Neuronal stem cell (in vitro differentiated cells): ENCODE measurements around the gene TDRD5.
A peak's percentile ranks its signal among the peaks of the same experiment; 100 is the strongest.

Experiments used
- DNase-seq: peaks from one replicate; pipeline ENCODE4 v3.0.0-alpha.2; 2013; ENCODE audit warnings: low spot score
- H2AFZ ChIP-seq: one replicate; pipeline ENCODE4 v1.6.1; 2013; ENCODE audit warnings: mild to moderate bottlenecking, low read length, inconsistent platforms
- H2AK5ac ChIP-seq: 2 replicates; pipeline ENCODE4 v1.6.1; 2013; ENCODE audit warnings: low read depth, mild to moderate bottlenecking, inconsistent platforms, low read length, moderate library complexity, mixed read lengths
- H2BK120ac ChIP-seq: 2 replicates; pipeline ENCODE4 v1.6.1; 2013; ENCODE audit warnings: low read depth, mild to moderate bottlenecking, inconsistent platforms, low read length, moderate library complexity, mixed read lengths
- H2BK12ac ChIP-seq: one replicate; pipeline ENCODE4 v1.6.1; 2013; ENCODE audit warnings: low read length, inconsistent platforms
- H2BK15ac ChIP-seq: 2 replicates; pipeline ENCODE4 v1.6.1; 2013; ENCODE audit warnings: mild to moderate bottlenecking, low read length, inconsistent platforms, mixed read lengths
- H2BK5ac ChIP-seq: one replicate; pipeline ENCODE4 v1.6.1; 2013; ENCODE audit warnings: inconsistent platforms, mild to moderate bottlenecking, low read length, moderate library complexity
- H3K14ac ChIP-seq: one replicate; pipeline ENCODE4 v1.6.1; 2013; ENCODE audit warnings: low read length, inconsistent platforms
- H3K18ac ChIP-seq: 2 replicates; pipeline ENCODE4 v1.6.1; 2013; ENCODE audit warnings: low read length, inconsistent platforms
- H3K23ac ChIP-seq: 2 replicates; pipeline ENCODE4 v1.6.1; 2013; ENCODE audit warnings: low read depth, mild to moderate bottlenecking, mixed read lengths, low read length, inconsistent platforms; ENCODE audit not compliant: poor library complexity
- H3K27ac ChIP-seq: replicated peaks from 3 replicates; pipeline ENCODE4 v1.5.1; 2013; ENCODE audit warnings: low read length, inconsistent platforms
- H3K27me3 ChIP-seq, 3 experiments: 2 replicates each; pipeline ENCODE4 v1.6.1; 2013; ENCODE audit warnings: low read length in 3 of 3, mild to moderate bottlenecking in 2 of 3, inconsistent platforms in 1 of 3, low read depth in 1 of 3, mixed read lengths in 1 of 3, moderate library complexity in 1 of 3; ENCODE audit not compliant: control insufficient read depth in 3 of 3, insufficient read depth in 3 of 3
- H3K36me3 ChIP-seq, 2 donors: replicated peaks in 1 of 2; 2 replicates each; pipeline ENCODE4 v1.6.1; 2013; ENCODE audit warnings: low read length in 2 of 2; ENCODE audit not compliant: control insufficient read depth in 2 of 2, insufficient read depth in 2 of 2
- H3K4ac ChIP-seq: 2 replicates; pipeline ENCODE4 v1.6.1; 2013; ENCODE audit warnings: inconsistent platforms, mild to moderate bottlenecking, low read length, moderate library complexity
- H3K4me1 ChIP-seq, 2 donors: 1 replicate in 1 of 2; 2 replicates in 1 of 2; pipeline ENCODE4 v1.6.1; 2013; ENCODE audit warnings: low read length in 2 of 2, low read depth in 1 of 2; ENCODE audit not compliant: control insufficient read depth in 2 of 2, insufficient read depth in 1 of 2
- H3K4me2 ChIP-seq: one replicate; pipeline ENCODE4 v1.6.1; 2013; ENCODE audit warnings: mild to moderate bottlenecking, low read length, inconsistent platforms; ENCODE audit not compliant: insufficient read depth, poor library complexity, severe bottlenecking
- H3K4me3 ChIP-seq, 2 donors: 2 replicates each; pipeline ENCODE4 v1.5.1; 2013; ENCODE audit warnings: low read length in 2 of 2, mild to moderate bottlenecking in 2 of 2, inconsistent platforms in 1 of 2, moderate library complexity in 1 of 2
- H3K79me1 ChIP-seq: one replicate; pipeline ENCODE4 v1.6.1; 2013; ENCODE audit warnings: low read depth, mild to moderate bottlenecking, inconsistent platforms, low read length, moderate library complexity
- H3K9ac ChIP-seq: one replicate; pipeline ENCODE4 v1.6.1; 2013; ENCODE audit warnings: mild to moderate bottlenecking, low read depth, low read length, inconsistent platforms; ENCODE audit not compliant: poor library complexity
- H3K9me3 ChIP-seq, 2 donors: replicated peaks in 1 of 2; 2 replicates each; pipeline versions ENCODE3 to v1.6.1; 2013; ENCODE audit warnings: low read length in 2 of 2, mild to moderate bottlenecking in 2 of 2, inconsistent platforms in 1 of 2, low read depth in 1 of 2, mixed read lengths in 1 of 2, moderate library complexity in 1 of 2; ENCODE audit not compliant: control insufficient read depth in 2 of 2, insufficient read depth in 1 of 2
- H4K8ac ChIP-seq: one replicate; pipeline ENCODE4 v1.6.1; 2013; ENCODE audit warnings: low read depth, mild to moderate bottlenecking, inconsistent platforms, low read length, moderate library complexity
- H4K91ac ChIP-seq: one replicate; pipeline ENCODE4 v1.6.1; 2013; ENCODE audit warnings: low read length, low read depth, mild to moderate bottlenecking, inconsistent platforms; ENCODE audit not compliant: poor library complexity
- WGBS, 2 donors: extraction: QIAGEN DNeasy Blood & Tissue Kit; methylation state at CpG; one replicate each; pipeline ENCODE4 v1.1.7; 2013; ENCODE audit warnings: missing lambda C conversion rate in 2 of 2, mixed read lengths in 1 of 2; ENCODE audit not compliant: insufficient read length in 2 of 2, insufficient replicate concordance in 1 of 2; ENCODE audit errors: extremely low coverage in 2 of 2; 5-methylcytosine and 5-hydroxymethylcytosine counted together

The TDRD5 gene

DNA sequence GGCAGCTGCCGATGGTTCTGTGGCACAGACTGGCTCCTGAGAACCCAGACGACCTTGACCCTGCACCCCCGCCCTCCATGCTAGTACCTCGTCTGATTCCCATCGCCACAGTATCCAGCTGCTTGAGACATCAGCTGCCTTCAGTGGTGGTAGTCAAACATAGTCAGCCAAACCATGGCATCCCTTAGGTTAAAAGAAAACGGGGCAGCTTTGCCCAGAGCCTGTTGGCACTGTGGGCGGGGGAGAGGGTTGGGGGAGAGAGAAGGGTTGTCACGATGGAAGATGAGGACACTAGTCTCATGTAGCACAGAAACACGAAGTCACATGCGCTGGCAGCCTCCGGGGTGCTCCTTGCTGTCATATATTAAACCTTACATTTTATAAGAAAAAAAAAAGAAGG lies 961 bp upstream of the TDRD5 start:
- Histone ChIP-seq H2BK5ac (no peak overlapping the region), H3K36me3 (no peaks in the 10 kb centered on the region), H2AK5ac (no peak overlapping the region), H2BK120ac (no peak overlapping the region), H2AFZ (no peak overlapping the region), H3K23ac (no peak overlapping the region), H2BK12ac (no peak overlapping the region), H3K4ac (no peak overlapping the region), H3K18ac (no peak overlapping the region), H2BK15ac (no peak overlapping the region), H4K8ac (no peak overlapping the region), H4K91ac (no peak overlapping the region), H3K27me3 (peaks cover 0 to 16% (median 15%) of the 10 kb centered on the region in 3 experiments), H3K14ac (no peak overlapping the region), H3K9me3 (no peaks in the 10 kb centered on the region), H3K27ac (no peak overlapping the region), H3K79me1 (no peaks in the 10 kb centered on the region), H3K4me2 (no peak overlapping the region), H3K4me3 (no peak overlapping the region), H3K9ac (no peak overlapping the region), H3K4me1 (no peaks in the 10 kb centered on the region)
- DNase-seq, result no peak
- no CpG with 5 or more reads among the region's 11 CpGs for WGBS, 2 donors

DNA sequence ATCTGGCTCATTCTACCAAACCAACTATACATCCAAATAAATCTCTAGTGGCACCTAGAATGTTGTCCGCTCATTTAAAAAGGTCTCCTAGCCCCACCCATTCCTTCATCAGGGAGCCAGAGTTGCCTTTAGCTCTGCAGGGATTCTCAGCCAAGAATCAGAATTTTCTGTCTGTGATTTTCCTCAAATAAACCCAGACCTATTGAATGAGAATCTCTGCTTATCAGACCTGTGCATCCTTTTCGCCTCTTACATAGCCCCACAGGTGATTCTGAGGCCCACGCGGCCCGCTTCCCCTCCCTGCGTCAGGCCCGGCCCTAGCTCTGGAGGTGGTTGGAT lies 410 bp upstream of the TDRD5 start:
- H3K14ac ChIP-seq, result no peak overlapping the region
- no CpG with 5 or more reads among the region's 7 CpGs for WGBS, 2 donors
- H3K4ac ChIP-seq, result no peak overlapping the region
- no peak overlapping the region for H2BK15ac ChIP-seq
- no peak overlapping the region for H4K8ac ChIP-seq
- H3K4me1 ChIP-seq, result no peaks in the 10 kb centered on the region
- H2BK12ac ChIP-seq, result no peak overlapping the region
- peak overlapping the region; percentile 63 for H3K9ac ChIP-seq
- H3K4me3 ChIP-seq, result no peak overlapping the region
- peak overlapping the region; percentile 37 for H3K23ac ChIP-seq
- no peaks in the 10 kb centered on the region for H3K36me3 ChIP-seq
- no peaks in the 10 kb centered on the region for H3K79me1 ChIP-seq
- H2BK120ac ChIP-seq, result no peak overlapping the region
- no peak overlapping the region for H2AK5ac ChIP-seq
- peaks cover 0 to 16% (median 10%) of the 10 kb centered on the region in 3 experiments for H3K27me3 ChIP-seq
- H2BK5ac ChIP-seq, result no peak overlapping the region
- no peak for DNase-seq
- no peak overlapping the region for H3K4me2 ChIP-seq
- no peak overlapping the region for H4K91ac ChIP-seq
- no peaks in the 10 kb centered on the region for H3K9me3 ChIP-seq
- H2AFZ ChIP-seq, result no peak overlapping the region
- peak overlapping the region; percentile 65 for H3K18ac ChIP-seq
- H3K27ac ChIP-seq, result no peak overlapping the region

DNA sequence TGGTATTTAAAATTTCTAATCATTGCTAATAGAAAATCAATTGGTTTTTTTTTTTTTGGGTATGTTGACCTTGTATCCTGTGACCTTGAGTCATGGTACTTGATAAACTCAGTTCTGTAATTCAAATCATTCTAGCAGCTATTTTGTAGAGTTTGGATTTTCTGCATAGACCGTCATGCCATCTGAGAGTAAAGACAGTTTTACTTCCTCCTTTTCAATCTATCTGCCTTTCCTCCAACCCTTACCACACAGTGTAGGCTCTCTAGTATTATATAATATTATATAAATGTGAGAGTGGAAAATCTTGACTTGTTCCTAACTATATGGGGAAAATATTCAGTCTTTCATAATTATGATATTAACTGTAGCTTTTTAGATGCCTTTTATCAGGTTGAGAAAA lies 7.0 kb downstream of the TDRD5 start:
- Histone ChIP-seq H2BK12ac (no peak overlapping the region), H3K14ac (no peak overlapping the region), H2AK5ac (no peak overlapping the region), H4K8ac (no peak overlapping the region), H2BK5ac (no peak overlapping the region), H3K4me1 (no peaks in the 10 kb centered on the region), H3K18ac (no peak overlapping the region), H3K9me3 (no peaks in the 10 kb centered on the region), H2AFZ (no peak overlapping the region), H4K91ac (no peak overlapping the region), H3K4ac (no peak overlapping the region), H2BK15ac (no peak overlapping the region), H3K4me2 (no peak overlapping the region), H3K23ac (no peak overlapping the region), H3K36me3 (no peaks in the 10 kb centered on the region), H3K79me1 (no peaks in the 10 kb centered on the region), H3K9ac (no peak overlapping the region), H3K27ac (no peak overlapping the region), H3K4me3 (no peak overlapping the region), H3K27me3 (no peaks in the 10 kb centered on the region), H2BK120ac (no peak overlapping the region)
- no CpG with 5 or more reads among the region's 1 CpG for WGBS, 2 donors
- no peak for DNase-seq

DNA sequence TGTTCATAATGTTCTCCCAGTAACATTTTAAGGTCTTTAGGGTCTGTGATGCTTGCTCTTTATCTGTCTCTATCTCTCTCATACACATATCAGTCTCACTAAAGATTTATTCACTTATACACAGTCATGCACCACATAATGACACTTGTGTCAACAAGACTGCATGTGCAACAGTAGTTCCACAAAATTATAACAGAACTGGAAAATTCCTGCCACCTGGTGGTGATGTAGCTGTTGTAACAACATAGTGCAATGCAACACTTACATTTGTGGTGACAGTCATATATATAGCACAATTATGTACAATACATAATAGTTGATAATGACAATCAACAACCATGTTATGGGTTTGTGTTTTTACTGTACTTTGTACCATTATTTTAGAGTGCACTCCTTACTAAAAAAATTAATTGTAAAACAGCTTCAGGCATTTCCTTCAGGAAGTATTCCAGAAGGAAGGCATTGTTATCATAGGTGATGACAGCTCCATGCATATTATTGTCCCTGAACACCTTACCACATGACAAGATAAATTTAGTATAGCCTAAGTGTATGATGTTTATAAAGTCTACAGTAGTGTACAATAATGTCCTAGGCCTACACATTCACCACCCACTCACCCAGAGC lies 8.1 kb downstream of the TDRD5 start:
- DNase-seq, result no peak

More for the DNA sequence above, 8.1 kb downstream of the TDRD5 start:
- no peaks in the 10 kb centered on the region for H3K27me3 ChIP-seq
- H4K91ac ChIP-seq, result no peak overlapping the region
- H2BK120ac ChIP-seq, result no peak overlapping the region
- H2AFZ ChIP-seq, result no peak overlapping the region
- H3K4me3 ChIP-seq, result no peak overlapping the region
- H3K4ac ChIP-seq, result no peak overlapping the region
- no peaks in the 10 kb centered on the region for H3K79me1 ChIP-seq
- no peaks in the 10 kb centered on the region for H3K4me1 ChIP-seq
- H2BK15ac ChIP-seq, result no peak overlapping the region
- H3K9me3 ChIP-seq, result no peaks in the 10 kb centered on the region
- H3K23ac ChIP-seq, result no peak overlapping the region
- no peak overlapping the region for H2BK12ac ChIP-seq
- H3K9ac ChIP-seq, result no peak overlapping the region
- H3K14ac ChIP-seq, result no peak overlapping the region
- H2AK5ac ChIP-seq, result no peak overlapping the region
- no peak overlapping the region for H2BK5ac ChIP-seq
- no peak overlapping the region for H3K27ac ChIP-seq
- H3K4me2 ChIP-seq, result no peak overlapping the region
- no peak overlapping the region for H4K8ac ChIP-seq
- H3K18ac ChIP-seq, result no peak overlapping the region
- no peaks in the 10 kb centered on the region for H3K36me3 ChIP-seq
